Adrenal gland (tissue), 12 donors: ENCODE results near the gene GADD45B. TPM values are rescaled to one million over a fixed set of nuclear protein-coding genes. Genes with fewer than 3 reads are reported as not detected.

Source experiments
- DNase-seq, 7 donors: peaks; one replicate each; pipeline ENCODE4 v3.0.0-alpha.2; 2019 to 2020
- H3K27ac ChIP-seq, 5 donors: fragments of 200-600 bp; sonication (generic) in 4 of 5; 1 replicate in 3 of 5; 2 replicates in 2 of 5; pipeline versions ENCODE4 v1.5.1 to v1.8.0; 2016 to 2020; ENCODE audit warnings: mild to moderate bottlenecking in 1 of 5
- H3K27me3 ChIP-seq: fragments of 200-600 bp; 2 replicates; pipeline ENCODE4 v1.8.0; 2021
- H3K36me3 ChIP-seq, 2 donors: fragments of 200-600 bp; replicated peaks in 1 of 2; 1 replicate in 1 of 2; 2 replicates in 1 of 2; pipeline versions ENCODE4 v1.5.1 to v1.8.0; 2018 to 2022
- H3K4me1 ChIP-seq, 2 donors: fragments of 200-600 bp; replicated peaks in 1 of 2; 1 replicate in 1 of 2; 2 replicates in 1 of 2; pipeline versions ENCODE4 v1.5.1 to v1.8.0; 2018 to 2021
- H3K4me3 ChIP-seq, 4 donors: fragments of 200-600 bp; sonication (generic) in 3 of 4; one replicate each; pipeline ENCODE4 v1.5.1; 2016 to 2018
- H3K9me3 ChIP-seq, 3 donors: fragments of 200-600 bp; sonication (generic) in 1 of 3; replicated peaks in 1 of 3; 1 replicate in 2 of 3; 2 replicates in 1 of 3; pipeline versions ENCODE4 v1.5.1 to v1.8.0; 2016 to 2021
- CTCF ChIP-seq, 6 experiments: fragments of 450-650 bp in 4 of 6; fragments of 200-600 bp in 2 of 6; sonication (generic) in 1 of 6; IDR thresholded peaks; 1 replicate in 5 of 6; 2 replicates in 1 of 6; pipeline versions ENCODE4 v1.5.1 to v1.8.0; 2016 to 2021; ENCODE audit warnings: antibody characterized with exemption in 6 of 6, mild to moderate bottlenecking in 2 of 6, moderate library complexity in 1 of 6
- POLR2A ChIP-seq, 2 donors: fragments of 450-650 bp; IDR thresholded peaks; one replicate each; pipeline ENCODE4 v1.6.1; 2017; ENCODE audit warnings: antibody characterized with exemption in 2 of 2, mild to moderate bottlenecking in 2 of 2, moderate library complexity in 1 of 2
- WGBS, 4 donors: extraction: QIAGEN DNeasy Blood & Tissue Kit in 2 of 4; methylation state at CpG; one replicate each; pipeline versions ENCODE4 v1.1.5 to v1.1.7; 2013 to 2017; 5-methylcytosine and 5-hydroxymethylcytosine counted together
- intact Hi-C, 2 donors: fragments of 100-400 bp; cut with DNase I; formaldehyde crosslinking; loops; one replicate each; pipeline versions ENCODE4 v1.14.1 to v1.15.0; 2022 to 2023
- polyA plus RNA-seq, 3 donors: library from polyadenylated mRNA; stranded (reverse); fragments of 200-250 nt in 2 of 3; fragments of 350-450 nt in 1 of 3; fragmentation: Illumina TruSeq in 1 of 3; extraction: RNeasy Lipid Tissue Mini Kit (QIAGEN cat#74804) in 1 of 3; gene quantifications; one replicate each; pipeline ENCODE4 v1.2.3, GENCODE V29; 2013 to 2014
- total RNA-seq, 9 donors: library from RNA; depleted of rRNA in 4 of 9; stranded (reverse); fragments of >200 nt in 4 of 9; fragments of 120-200 nt in 1 of 9; fragmentation: NEBNext Ultra II Directional in 1 of 9; extraction: Animal tissue kit (Norgen Biotek cat#: 25700) in 1 of 9; gene quantifications; one replicate each; pipeline versions ENCODE4 v1.1.0 to v1.2.4, GENCODE V29; 2013 to 2023
- donor health status: healthy with polysubstance abuse.
- donor health status: Bipolar disorder and iron deficiency.
- donor health status: DM: yes; HTN: yes; CAD: no.
- donor health status: DM: no; HTN: no; CAD: no.
- donor health status: DM: no; HTN: no; CAD: no.
- donor health status: DM: yes; HTN: yes; CAD: no.

The GADD45B gene
- total and polyA plus RNA-seq, 12 donors: 14.1 to 132 (median 72.4) TPM

- Histone ChIP-seq H3K27ac (no peak overlapping the region), H3K4me1 (peaks cover 5 to 17% of the 10 kb centered on the region in 2 donors), H3K9me3 (no peaks in the 10 kb centered on the region), H3K36me3 (no peaks in the 10 kb centered on the region), H3K27me3 (no peaks in the 10 kb centered on the region), H3K4me3 (no peak overlapping the region)
- WGBS, 4 donors: 69 to 80% (median 77%) methylated on average over 7 to 8 of the region's 8 CpGs
- TF ChIP-seq POLR2A (IDR thresholded peaks at IDR 0.05): no peak
- TF ChIP-seq CTCF (IDR thresholded peaks at IDR 0.05): no peak
- intact Hi-C loops: no loop called here
- no peak for DNase-seq
Measured at GRCh38 chr19:2485428-2485827, 9.5 kb downstream of the GADD45B start.

- WGBS, 4 donors: 84 to 90% (median 87%) methylated on average over 9 to 12 of the region's 12 CpGs
- H3K4me3 ChIP-seq: no peak overlapping the region
- peaks cover 5 to 23% of the 10 kb centered on the region in 2 donors for H3K4me1 ChIP-seq
- H3K9me3 ChIP-seq: no peaks in the 10 kb centered on the region
- no peak overlapping the region for H3K27ac ChIP-seq
- H3K27me3 ChIP-seq: no peaks in the 10 kb centered on the region
- intact Hi-C loops: no loop called here
- TF ChIP-seq POLR2A (IDR thresholded peaks at IDR 0.05) (no peak), CTCF (IDR thresholded peaks at IDR 0.05) (no peak)
- no peak for DNase-seq
- no peaks in the 10 kb centered on the region for H3K36me3 ChIP-seq
Measured at GRCh38 chr19:2487090-2487489, 11.2 kb downstream of the GADD45B start.

- no peaks in the 10 kb centered on the region for H3K36me3 ChIP-seq
- WGBS, 4 donors: 26 to 64% (median 33%) methylated on average over 4 to 15 of the region's 15 CpGs
- H3K27ac ChIP-seq: no peak overlapping the region
- H3K4me1 ChIP-seq: peaks cover 5 to 23% of the 10 kb centered on the region in 2 donors
- TF ChIP-seq CTCF (IDR thresholded peaks at IDR 0.05): no peak
- no peak for TF ChIP-seq POLR2A (IDR thresholded peaks at IDR 0.05)
- H3K4me3 ChIP-seq: no peak overlapping the region
- intact Hi-C loops: no loop called here
- H3K9me3 ChIP-seq: no peaks in the 10 kb centered on the region
- no peak for DNase-seq
- H3K27me3 ChIP-seq: no peaks in the 10 kb centered on the region
Measured at GRCh38 chr19:2487842-2488241, 11.9 kb downstream of the GADD45B start.

- peaks cover 5 to 23% of the 10 kb centered on the region in 2 donors for H3K4me1 ChIP-seq
- TF ChIP-seq CTCF (IDR thresholded peaks at IDR 0.05): no peak
- no peak for TF ChIP-seq POLR2A (IDR thresholded peaks at IDR 0.05)
- no peaks in the 10 kb centered on the region for H3K36me3 ChIP-seq
- 13 to 20% (median 15%) methylated on average over 26 to 32 of the region's 32 CpGs for WGBS, 4 donors
- DNase-seq: no peak
- no peaks in the 10 kb centered on the region for H3K9me3 ChIP-seq
- H3K27me3 ChIP-seq: no peaks in the 10 kb centered on the region
- H3K4me3 ChIP-seq: peak overlapping the region in 1 of 4 donors; percentile 53
- intact Hi-C loops: no loop called here
- H3K27ac ChIP-seq: no peak overlapping the region
Measured at GRCh38 chr19:2488405-2488941, 12.5 kb downstream of the GADD45B start.
